Fibroblast of lung (primary cell): Measurements from ENCODE around the gene PSMC3. TPM values are rescaled to one million over a fixed set of nuclear protein-coding genes. Genes with fewer than 3 reads are reported as not detected.

Experiments
- DNase-seq, 2 donors: peaks; one replicate each; pipeline versions ENCODE4 v3.0.0 to v3.0.0-alpha.2; 2010; ENCODE audit warnings: low read depth in 2 of 2
- H2AFZ ChIP-seq: 2 replicates; pipeline ENCODE4 v1.5.1; 2012; ENCODE audit warnings: low read length, control low read depth, inconsistent platforms
- H3K27ac ChIP-seq: 2 replicates; pipeline ENCODE4 v1.5.1; 2011; ENCODE audit warnings: low read length, control low read depth; ENCODE audit not compliant: insufficient read depth
- H3K27me3 ChIP-seq: 2 replicates; pipeline ENCODE4 v1.5.1; 2011; ENCODE audit warnings: mild to moderate bottlenecking, low read length; ENCODE audit not compliant: control insufficient read depth, insufficient read depth
- H3K36me3 ChIP-seq: 2 replicates; pipeline ENCODE4 v1.5.1; 2011; ENCODE audit warnings: low read length; ENCODE audit not compliant: control insufficient read depth, insufficient read depth
- H3K4me1 ChIP-seq: 2 replicates; pipeline ENCODE4 v1.5.1; 2011; ENCODE audit warnings: low read length; ENCODE audit not compliant: control insufficient read depth, insufficient read depth; ENCODE audit errors: extremely low read depth
- H3K4me2 ChIP-seq: 2 replicates; pipeline ENCODE4 v1.5.1; 2011; ENCODE audit warnings: low read length, control low read depth; ENCODE audit not compliant: insufficient read depth; ENCODE audit errors: extremely low read depth
- H3K4me3 ChIP-seq, 4 experiments: fragments of 200-600 bp in 1 of 4; sonication (generic) in 1 of 4; replicated peaks in 1 of 4; 2 replicates each; pipeline ENCODE4 v1.5.1; 2011 to 2016; ENCODE audit warnings: low read length in 4 of 4, low read depth in 3 of 4, mild to moderate bottlenecking in 3 of 4, control low read depth in 2 of 4, inconsistent platforms in 1 of 4, mixed read lengths in 1 of 4; ENCODE audit not compliant: insufficient read depth in 1 of 4; ENCODE audit errors: control extremely low read depth in 1 of 4
- H3K79me2 ChIP-seq: 2 replicates; pipeline ENCODE4 v1.5.1; 2012; ENCODE audit warnings: mild to moderate bottlenecking, low read length, inconsistent platforms; ENCODE audit not compliant: control insufficient read depth, insufficient read depth
- H3K9ac ChIP-seq: 2 replicates; pipeline ENCODE4 v1.5.1; 2011; ENCODE audit warnings: mild to moderate bottlenecking, low read length, control low read depth; ENCODE audit not compliant: insufficient read depth
- H3K9me3 ChIP-seq: 2 replicates; pipeline ENCODE4 v1.5.1; 2012; ENCODE audit warnings: low read depth, low read length; ENCODE audit not compliant: control insufficient read depth, insufficient read depth
- H4K20me1 ChIP-seq: 2 replicates; pipeline ENCODE4 v1.5.1; 2011; ENCODE audit warnings: low read length; ENCODE audit not compliant: control insufficient read depth, insufficient read depth; ENCODE audit errors: extremely low read depth
- EZH2 ChIP-seq: IDR thresholded peaks from 2 replicates; pipeline ENCODE4 v1.5.1; 2012; ENCODE audit warnings: low read length, control low read depth, mild to moderate bottlenecking; ENCODE audit errors: missing control alignments
- polyA plus RNA-seq, 2 donors: library from polyadenylated mRNA; depleted of rRNA in 1 of 2; stranded (reverse) in 1 of 2; unstranded in 1 of 2; fragments of >200 nt; gene quantifications; 2 replicates each; pipeline ENCODE4 v1.2.1, GENCODE V29; 2011 to 2012; ENCODE audit warnings: missing spikeins in 1 of 2
- total RNA-seq: library from RNA; depleted of rRNA; stranded (reverse); fragments of >200 nt; gene quantifications from 2 replicates; pipeline ENCODE4 v1.2.1, GENCODE V29; 2014
- TF ChIP-seq, protein P1 (sequence below), 2 donors: IDR thresholded peaks in 1 of 2; conservative IDR thresholded peaks in 1 of 2; 1 replicate in 1 of 2; 2 replicates in 1 of 2; pipeline ENCODE4 v1.5.1; 2011 to 2012; ENCODE audit warnings: low read length in 2 of 2, control low read depth in 1 of 2, inconsistent platforms in 1 of 2, low read depth in 1 of 2, mild to moderate bottlenecking in 1 of 2

Gene PSMC3
- total and polyA plus RNA-seq, 2 donors (not counting 1 experiment from before 2014, with no cell fraction given) = 107 to 294 TPM

GRCh38 chr11:47446833-47447232 is 20.6 kb upstream of the PSMC3 start:
- Histone ChIP-seq H3K9ac (no peak overlapping the region), H3K4me3 (no peak overlapping the region), H3K27ac (no peak overlapping the region), H3K4me1 (no peaks in the 10 kb centered on the region), H4K20me1 (no peaks in the 10 kb centered on the region), H3K4me2 (no peak overlapping the region), H2AFZ (no peak overlapping the region), H3K27me3 (no peaks in the 10 kb centered on the region), H3K79me2 (no peaks in the 10 kb centered on the region), H3K9me3 (no peaks in the 10 kb centered on the region), H3K36me3 (no peaks in the 10 kb centered on the region)
- TF ChIP-seq EZH2 = no peak
- TF ChIP-seq, protein P1, sequence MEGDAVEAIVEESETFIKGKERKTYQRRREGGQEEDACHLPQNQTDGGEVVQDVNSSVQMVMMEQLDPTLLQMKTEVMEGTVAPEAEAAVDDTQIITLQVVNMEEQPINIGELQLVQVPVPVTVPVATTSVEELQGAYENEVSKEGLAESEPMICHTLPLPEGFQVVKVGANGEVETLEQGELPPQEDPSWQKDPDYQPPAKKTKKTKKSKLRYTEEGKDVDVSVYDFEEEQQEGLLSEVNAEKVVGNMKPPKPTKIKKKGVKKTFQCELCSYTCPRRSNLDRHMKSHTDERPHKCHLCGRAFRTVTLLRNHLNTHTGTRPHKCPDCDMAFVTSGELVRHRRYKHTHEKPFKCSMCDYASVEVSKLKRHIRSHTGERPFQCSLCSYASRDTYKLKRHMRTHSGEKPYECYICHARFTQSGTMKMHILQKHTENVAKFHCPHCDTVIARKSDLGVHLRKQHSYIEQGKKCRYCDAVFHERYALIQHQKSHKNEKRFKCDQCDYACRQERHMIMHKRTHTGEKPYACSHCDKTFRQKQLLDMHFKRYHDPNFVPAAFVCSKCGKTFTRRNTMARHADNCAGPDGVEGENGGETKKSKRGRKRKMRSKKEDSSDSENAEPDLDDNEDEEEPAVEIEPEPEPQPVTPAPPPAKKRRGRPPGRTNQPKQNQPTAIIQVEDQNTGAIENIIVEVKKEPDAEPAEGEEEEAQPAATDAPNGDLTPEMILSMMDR (conservative IDR thresholded peaks at IDR 0.05 in 1 of 2, IDR thresholded peaks at IDR 0.05 in 1 of 2; ENCODE audit: low read depth in 1 of 2, low read length in 2 of 2) = no peak
- no peak for DNase-seq

DNA sequence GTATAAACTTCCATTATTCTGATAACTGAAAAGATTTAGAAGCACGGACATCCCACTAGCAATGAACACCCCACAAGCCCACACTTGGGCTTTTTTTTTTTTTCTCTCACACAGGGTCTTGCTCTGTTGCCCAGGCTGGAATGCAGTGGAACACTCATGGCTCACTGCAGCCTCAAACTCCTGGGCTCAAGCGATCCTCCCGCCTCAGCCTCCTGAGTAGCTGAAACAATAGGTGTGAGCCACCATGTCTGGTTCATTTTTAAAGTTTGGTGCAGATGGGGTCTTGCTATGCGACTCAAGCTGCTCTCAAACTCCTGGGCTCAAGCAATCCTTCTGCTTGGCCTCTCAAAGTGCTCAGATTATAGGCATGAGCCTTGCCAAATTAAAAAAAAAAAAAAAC is 19.6 kb upstream of the PSMC3 start:
- Histone ChIP-seq H3K27ac (no peak overlapping the region), H3K79me2 (no peaks in the 10 kb centered on the region), H3K9me3 (no peaks in the 10 kb centered on the region), H4K20me1 (no peaks in the 10 kb centered on the region), H3K36me3 (no peaks in the 10 kb centered on the region), H3K27me3 (no peaks in the 10 kb centered on the region), H3K4me3 (no peak overlapping the region), H2AFZ (no peak overlapping the region), H3K4me1 (no peaks in the 10 kb centered on the region), H3K4me2 (no peak overlapping the region), H3K9ac (no peak overlapping the region)
- no peak for DNase-seq
- TF ChIP-seq, protein P1 (conservative IDR thresholded peaks at IDR 0.05 in 1 of 2, IDR thresholded peaks at IDR 0.05 in 1 of 2; ENCODE audit: low read depth in 1 of 2, low read length in 2 of 2) = no peak
- TF ChIP-seq EZH2 = no peak

- H3K27ac ChIP-seq = no peak overlapping the region
- TF ChIP-seq, protein P1 (conservative IDR thresholded peaks at IDR 0.05 in 1 of 2, IDR thresholded peaks at IDR 0.05 in 1 of 2; ENCODE audit: low read depth in 1 of 2, low read length in 2 of 2) = no peak
- TF ChIP-seq EZH2 = no peak
- H3K4me1 ChIP-seq = no peaks in the 10 kb centered on the region
- H3K9ac ChIP-seq = no peak overlapping the region
- DNase-seq = no peak
- H3K27me3 ChIP-seq = no peaks in the 10 kb centered on the region
- H3K79me2 ChIP-seq = no peaks in the 10 kb centered on the region
- no peaks in the 10 kb centered on the region for H4K20me1 ChIP-seq
- no peaks in the 10 kb centered on the region for H3K9me3 ChIP-seq
- H3K4me2 ChIP-seq = no peak overlapping the region
- no peak overlapping the region for H3K4me3 ChIP-seq
- H3K36me3 ChIP-seq = no peaks in the 10 kb centered on the region
- no peak overlapping the region for H2AFZ ChIP-seq
Observed at GRCh38 chr11:47443817-47444216, 17.6 kb upstream of the PSMC3 start.
